H4 (cell line): ENCODE measurements around the gene FBN2. TPM values are rescaled to one million over a fixed set of nuclear protein-coding genes. Genes with fewer than 3 reads are reported as not detected.
"Not testable (repeated sequence)": the region's sequence is repeated elsewhere in the genome, so short reads cannot be mapped to it uniquely, and the experiment has no call there.

ENCODE experiments used
- DNase-seq: peaks from one replicate; pipeline ENCODE4 v3.0.0-alpha.2; 2015; ENCODE audit warnings: low spot score
- total RNA-seq: library from RNA; depleted of rRNA; stranded (reverse); fragments of >200 nt; shearing (Covaris generic); gene quantifications from 2 replicates; pipeline ENCODE4 v1.2.3, GENCODE V29; 2014

The FBN2 gene
- total RNA-seq, 1 experiment from 2014 or later, result 7.6 TPM

DNA sequence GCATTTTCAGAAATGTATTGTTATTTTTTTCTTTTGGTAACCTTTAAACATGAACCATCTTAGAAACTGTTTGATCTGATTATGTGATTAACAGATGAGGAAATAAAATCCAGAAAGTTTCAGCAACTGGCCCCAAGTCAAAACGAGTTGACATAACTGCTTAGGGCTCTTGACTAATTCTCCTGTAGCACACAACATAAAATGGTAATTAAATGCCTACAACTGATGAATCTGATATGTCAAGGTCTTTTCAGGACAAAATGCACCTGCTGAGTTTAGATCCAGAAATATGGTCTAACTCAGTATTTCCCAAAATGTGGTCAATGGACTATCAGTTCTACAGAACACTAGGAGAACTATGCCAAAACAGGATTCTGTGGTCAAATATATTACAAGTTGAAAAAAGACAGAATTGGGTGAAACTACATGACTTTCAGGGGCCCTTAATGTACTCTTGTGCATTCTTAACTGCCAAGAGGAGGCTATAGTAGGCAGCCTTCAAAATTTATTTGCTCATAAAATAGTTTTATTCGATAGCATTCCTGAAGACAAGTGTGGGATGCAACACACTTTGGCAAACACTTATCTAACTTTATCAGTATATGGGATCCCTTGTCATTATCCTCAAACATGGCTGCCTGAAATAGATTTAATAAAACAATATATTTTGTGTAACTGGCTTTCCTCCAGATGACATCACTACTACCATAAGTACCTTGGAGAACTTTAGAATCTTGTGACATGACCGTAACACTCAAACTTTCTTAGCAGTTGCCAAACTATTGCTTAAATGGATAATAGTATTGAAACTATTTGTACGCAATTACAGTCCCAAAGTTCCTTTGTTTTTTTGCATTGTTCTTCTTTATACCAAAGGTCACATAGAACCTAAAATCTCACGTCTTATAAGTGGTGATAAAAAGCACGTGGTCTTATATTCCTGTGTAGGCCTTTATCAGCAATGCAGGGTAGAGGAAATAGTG, 59.4 kb downstream of the FBN2 start:
- DNase-seq, result no peak

DNA sequence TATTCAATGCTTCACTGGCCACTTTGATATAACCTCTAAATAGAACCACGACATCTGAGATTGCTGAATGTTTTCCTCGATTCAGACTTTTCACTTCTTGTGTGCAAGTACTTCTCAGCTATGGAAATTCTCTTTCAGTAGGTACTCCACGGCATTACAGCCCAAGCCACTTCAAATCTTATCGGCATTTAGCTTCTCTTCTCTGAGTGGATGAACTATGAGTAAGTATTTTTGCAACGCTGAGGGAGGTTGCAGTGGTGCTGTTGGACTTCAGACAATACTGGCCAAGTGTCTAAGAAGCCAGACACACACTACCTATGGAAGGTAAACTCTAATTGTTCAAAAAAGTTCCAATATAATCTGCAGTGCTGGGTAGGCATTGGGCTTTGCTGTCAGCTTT, 60.1 kb downstream of the FBN2 start:
- DNase-seq, result no peak

DNA sequence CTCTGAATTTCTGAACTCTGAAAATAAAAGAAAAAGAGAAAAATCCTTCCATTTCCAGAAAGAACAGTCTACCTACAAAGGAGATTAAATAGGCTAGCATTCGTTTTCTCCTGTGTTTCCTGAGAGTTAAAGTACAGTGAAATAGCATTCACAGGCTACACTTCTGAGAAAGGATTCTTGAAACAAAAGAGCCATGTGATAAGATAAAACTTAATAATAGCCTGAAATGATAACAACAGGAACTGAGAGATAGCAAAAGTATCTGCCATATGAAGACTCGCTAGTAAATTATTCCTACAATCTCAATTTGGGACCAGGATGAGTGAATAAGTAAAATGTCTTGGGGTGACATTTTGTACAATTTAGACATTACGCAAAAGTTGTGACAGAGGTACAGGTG, 62.4 kb downstream of the FBN2 start:
- DNase-seq, result no peak

DNA sequence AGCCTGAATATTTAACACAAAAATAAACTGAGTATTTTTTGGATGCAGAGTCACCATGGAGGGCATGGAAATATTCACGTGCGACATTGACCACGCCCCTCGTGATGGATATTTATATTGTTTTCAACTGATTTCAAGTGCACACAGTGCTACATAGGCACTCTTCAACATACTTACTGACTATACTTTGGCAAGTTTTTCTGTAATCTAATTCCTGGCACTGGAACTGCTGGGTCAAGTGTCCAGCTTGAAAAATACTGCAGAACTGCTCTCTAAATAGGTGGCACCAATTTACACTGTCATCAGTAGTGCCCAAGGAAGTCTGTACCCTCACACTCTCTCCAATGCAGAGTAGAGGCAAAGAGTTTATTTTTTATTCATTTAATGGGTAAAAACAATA, 65.1 kb downstream of the FBN2 start:
- DNase-seq, result no peak

DNA sequence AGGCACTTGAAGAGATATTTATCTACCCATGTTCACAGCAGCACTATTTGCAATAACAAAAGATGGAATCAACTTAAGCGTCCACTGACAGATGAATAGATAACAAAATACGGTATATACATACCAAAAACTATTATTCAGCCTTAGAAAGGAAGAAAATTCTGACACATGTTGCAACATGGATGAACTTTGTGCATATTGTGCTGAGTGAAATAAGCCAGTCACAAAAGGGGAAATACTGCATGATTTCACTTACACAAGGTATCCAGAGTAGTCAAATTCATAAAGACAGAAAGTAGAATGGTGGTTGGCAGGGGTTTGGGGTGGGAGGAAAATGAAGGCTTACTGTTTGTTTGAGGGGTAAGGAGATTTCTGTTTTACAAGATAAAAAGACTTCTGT, 66.0 kb downstream of the FBN2 start:
- DNase-seq, result no peak

DNA sequence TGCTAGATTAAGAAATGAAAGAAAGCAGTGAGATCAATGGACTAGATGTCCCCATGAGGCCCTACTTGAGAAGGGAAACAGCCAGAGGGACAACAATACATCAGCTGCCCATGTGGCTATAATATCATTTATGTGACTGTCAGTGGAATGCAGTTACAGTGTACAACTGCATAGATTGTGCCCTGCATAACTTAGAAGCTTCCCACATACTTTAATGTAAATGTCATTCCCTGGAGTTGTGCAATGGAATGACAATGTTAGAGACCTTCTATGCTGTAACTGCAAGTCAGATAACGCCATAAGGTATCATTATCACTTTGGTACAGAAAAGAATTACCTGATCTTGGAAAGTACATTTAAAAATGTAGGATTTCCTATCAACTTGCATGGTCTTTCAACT, 67.4 kb downstream of the FBN2 start:
- no peak for DNase-seq

DNA sequence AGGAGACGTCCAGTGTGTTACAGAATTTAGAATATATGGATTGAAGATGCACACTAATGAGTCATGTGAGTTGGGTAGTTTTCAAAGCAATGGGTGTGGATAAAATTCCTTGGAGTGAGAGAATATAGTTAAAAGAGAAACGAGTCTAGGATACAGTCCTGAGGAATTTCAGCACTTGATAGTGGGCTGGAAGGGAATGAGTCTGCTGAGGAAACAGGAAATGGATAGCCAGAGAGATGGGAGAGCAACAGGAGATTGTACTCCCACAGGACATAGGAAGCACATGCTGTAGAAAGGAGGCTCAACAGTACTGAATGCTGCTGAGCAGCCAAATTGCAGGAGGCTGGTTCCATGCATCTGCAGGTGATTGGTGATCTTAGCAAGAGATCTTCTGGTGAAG, 68.1 kb downstream of the FBN2 start:
- no peak for DNase-seq

DNA sequence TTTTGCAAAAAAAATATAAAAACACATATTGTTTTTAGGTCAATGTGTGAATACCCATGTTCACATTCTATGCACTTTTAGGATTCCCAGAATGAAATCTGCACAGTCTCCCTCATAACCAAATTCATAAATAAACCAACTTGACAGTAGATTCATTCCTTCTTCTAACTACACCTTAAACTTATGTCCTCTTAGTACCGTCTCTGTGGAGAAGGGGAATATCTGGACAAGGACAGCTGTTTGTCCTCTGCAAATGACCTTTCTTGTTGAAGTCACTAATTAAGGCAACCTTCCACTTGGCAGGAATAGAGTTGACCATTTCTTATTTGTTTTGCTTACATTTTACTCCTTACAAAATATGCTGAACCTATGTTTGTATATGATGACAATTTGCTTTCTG, 71.1 kb downstream of the FBN2 start:
- DNase-seq, result no peak

DNA sequence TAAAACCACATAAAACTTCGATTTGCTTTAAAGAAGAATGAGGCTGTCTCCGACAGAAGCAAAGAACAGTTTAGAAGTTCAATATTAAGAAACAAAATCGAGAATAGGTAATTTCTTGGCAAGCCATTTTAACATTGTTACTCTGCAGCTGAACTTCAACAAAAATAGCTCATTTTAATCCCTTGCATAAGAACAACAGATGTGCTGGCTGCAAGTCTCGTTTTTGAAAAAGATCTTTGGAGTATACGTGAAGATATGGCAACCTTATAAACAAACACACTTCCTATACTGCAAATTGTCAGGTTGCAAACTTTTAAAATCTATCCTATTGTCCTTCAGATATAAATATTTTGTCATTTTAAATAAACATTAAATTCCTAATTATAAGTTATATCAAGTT, 71.5 kb downstream of the FBN2 start:
- DNase-seq, result no peak

DNA sequence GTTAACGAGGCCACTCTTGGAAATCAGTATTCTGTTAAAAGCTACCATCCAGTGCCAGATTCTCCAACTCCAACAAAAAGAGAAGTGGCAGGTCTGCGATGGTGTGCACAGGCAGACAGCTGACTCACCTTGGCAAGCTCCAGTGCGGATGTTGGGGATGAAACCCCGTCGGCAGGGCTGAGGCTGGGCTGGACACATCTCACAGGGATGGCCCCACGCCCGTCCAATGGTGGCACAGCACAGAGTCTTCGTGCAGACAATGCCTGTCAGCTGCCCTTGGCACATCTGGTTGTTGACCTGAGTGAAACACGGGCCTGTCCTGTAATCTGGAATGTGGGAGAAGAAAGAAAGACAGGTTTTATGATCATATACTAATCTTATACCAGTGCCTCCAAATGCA, 73.4 kb downstream of the FBN2 start:
- no peak for DNase-seq

DNA sequence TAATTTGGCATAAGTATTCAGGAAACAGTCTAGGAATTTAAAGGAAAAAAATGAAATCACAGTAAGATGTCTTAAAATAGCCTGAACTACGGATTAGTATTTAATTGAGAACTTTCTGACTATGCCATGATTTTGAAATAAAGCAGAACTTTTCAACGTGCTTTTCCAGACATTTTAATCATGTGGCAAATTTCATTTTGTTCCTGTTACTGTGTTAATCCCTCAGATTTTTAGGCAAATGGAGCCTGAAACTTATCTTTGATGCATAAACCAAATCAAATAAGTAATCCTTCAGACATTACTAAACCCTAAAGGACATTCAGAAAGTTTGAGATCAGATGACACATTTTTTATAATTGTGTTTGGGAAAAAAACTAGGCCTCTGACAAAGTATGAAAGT, 75.7 kb downstream of the FBN2 start:
- no peak for DNase-seq

DNA sequence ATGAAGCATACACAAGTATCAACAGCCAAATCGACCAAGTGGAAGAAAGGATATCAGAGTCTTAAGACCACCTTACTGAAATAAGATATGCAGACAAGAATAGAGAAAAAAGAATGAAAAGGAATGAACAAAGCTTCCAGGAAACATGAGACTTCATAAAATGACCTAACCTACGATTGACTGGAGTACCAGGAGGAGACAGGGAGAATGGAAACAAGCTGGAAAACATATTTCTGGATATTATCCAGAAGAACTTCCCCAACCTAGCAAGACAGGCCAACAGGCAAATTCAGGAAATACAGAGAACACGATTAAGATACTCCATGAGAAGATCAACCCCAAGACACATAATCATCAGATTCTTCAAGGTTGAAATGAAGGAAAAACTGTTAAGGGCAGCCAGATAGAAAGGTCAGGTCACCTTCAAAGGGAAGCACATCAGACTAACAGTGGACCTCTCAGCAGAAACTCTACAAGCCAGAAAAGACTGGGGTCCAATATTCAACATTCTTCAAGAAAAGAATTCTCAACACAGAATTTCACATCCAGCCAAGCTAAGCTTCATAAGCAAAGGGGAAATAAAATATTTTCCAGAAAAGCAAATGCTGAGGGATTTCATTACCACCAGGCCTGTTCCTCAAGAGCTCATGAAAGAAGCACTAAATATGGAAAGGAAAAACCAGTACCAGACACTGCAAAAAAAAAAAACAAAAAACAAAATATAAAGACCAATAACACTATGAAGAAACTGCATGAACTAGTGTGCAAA, 80.7 kb downstream of the FBN2 start:
- not testable (repeated sequence) for DNase-seq

DNA sequence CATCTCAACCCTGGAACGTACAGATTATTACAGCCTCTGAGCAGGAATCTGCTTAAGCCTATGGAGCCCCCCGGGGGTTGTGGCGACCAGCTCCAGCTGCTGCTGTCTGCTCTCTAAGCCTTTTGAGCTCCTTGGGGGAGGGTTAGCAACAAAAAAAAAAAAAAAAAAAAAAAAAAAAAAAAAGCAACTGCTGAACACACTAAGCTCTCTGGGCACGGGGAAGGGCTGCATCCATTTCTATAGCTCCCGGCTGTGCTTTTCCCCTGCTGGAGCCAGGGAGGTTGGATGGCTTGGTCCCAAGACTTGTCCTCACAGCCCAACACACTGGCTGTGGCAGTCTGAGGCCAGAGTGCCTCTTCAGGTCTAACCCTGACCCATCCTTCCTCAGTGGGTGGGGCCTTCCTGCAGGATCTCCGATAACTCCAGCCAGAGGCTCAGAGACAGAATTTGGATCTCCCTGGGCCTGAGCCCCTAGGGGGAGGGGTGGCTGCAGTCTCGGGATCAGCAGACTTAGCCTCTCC, 82.1 kb downstream of the FBN2 start:
- DNase-seq, result no peak

DNA sequence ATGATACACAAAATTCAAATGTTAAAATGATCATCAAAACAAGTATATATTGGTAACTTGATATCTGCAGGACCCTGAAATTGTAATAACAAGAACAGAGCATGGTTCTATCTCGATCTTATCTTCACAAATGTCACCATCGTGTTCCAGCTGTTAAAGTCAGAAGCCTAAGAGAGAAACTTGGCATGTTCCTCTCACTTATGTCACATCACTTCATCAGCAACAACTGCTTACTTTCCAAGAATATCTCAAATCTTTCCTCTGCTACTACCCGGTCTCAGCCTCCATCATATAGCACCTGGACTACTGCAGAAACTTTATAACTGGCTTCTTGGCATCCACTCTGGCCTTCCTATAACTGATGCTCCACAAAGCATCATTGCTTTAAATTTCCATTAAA, 84.9 kb downstream of the FBN2 start:
- no peak for DNase-seq

DNA sequence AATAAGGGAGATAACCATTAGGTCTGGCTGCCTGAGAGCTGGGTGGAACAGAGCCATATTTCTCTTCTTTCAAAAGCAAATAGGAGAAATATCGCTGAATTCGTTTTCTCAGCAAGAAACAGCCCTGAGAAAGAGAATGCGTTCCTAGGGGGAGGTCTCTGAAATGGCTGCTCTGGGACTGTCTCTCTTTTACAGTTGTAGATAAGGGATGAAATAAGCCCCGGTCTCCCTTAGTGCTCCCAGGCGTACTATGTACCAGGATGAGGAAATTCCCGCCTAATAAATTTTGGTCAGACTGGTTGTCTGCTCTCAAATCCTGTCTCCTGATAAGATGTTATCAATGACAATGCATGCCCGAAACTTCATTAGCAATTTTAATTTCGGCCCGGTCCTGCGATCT, 90.8 kb downstream of the FBN2 start:
- not testable (repeated sequence) for DNase-seq

DNA sequence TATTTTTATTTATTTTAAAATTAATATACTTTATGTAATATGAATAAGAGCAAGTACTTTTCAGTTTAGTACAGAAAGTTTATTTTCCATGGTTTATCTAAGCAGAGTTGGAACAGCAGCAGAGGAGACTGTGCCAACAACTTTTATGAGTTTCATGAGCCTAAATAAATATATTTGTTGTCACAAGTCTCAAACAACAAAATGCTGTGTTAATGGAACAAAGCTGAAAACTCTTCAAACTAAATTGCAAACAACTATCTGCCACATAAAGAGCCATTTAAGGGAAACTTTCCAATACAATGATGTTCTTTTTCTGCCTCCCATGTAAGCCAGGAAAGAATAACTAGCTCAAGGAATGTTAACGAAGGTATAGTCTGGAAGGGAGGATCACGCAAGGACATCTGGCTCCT, 96.1 kb downstream of the FBN2 start:
- DNase-seq, result no peak

DNA sequence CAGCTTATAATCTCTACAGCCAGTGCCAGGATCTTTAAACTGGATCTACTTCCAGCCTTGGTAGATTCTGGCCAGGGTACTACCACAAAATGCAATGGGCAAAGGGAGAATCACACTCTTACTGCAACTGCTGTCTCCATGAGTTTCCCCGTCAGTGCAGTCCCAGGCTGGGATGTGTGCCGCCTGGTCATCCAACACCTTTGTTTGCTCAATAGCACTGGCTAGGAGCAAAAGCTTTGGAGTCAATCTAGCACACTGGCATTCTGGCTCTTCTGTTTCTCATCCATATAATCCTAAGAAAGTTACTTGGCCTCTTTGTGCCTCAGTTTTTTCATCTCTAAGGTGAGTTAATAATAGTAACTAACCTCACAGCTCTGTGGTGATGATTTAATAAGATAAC, 96.9 kb downstream of the FBN2 start:
- DNase-seq, result no peak

DNA sequence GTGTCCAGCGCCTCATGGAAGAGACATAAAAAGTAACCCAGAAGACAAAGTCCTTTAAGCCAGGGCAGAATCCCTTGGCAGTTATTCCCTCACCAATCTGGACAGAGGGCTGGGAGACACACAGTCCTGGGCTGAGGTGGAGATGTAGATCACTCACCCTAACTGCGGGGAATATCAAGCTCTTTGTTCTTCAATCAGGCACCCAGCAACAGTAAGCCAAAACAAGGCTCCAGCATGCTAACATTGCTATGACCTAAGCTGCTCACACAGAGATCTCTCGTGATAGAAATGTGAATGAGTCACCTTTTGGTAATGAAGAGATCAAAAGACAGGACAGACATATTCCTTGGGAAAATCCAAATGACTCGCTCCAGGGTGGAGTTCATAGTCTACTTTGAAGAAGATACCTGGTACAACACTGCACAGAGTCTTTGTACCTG, 101.3 kb downstream of the FBN2 start:
- peak; percentile 47 for DNase-seq

DNA sequence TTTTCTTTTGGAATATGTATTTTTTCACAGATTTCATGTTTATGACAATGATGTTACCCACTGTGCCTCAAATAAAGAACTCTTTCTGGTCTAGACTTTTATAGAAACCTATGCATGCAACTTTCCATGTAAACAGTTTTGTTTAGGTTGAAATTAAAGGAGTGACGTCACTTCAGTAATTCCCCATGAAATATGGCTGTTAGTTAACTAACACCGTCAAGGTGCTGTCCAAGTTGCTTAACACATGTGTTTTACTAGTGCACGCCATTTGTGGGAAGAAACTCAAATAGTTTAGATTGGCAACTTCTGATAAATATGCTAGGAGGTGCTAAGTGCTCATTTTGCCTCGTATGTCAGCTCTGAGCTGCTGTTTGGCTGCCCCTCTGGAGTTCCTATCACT, 102.2 kb downstream of the FBN2 start:
- no peak for DNase-seq

DNA sequence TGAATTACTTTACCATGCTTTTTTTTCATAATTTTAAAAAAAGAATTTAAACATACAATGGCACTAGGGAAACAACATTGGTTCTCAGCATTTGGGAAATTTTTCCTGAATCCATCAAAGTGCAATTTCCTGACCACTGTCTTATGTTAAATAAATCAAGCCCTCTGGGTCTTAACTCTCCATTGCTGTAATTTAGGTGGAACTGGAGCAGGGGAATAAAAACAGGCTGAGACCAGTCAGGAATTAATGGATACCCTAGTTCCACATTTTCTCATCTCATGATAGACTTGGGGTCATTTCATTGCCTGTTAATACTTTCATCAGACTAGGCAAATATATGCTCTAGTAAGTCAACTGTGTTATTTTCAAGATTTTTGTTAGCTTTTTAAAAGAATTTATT, 103.1 kb downstream of the FBN2 start:
- no peak for DNase-seq

DNA sequence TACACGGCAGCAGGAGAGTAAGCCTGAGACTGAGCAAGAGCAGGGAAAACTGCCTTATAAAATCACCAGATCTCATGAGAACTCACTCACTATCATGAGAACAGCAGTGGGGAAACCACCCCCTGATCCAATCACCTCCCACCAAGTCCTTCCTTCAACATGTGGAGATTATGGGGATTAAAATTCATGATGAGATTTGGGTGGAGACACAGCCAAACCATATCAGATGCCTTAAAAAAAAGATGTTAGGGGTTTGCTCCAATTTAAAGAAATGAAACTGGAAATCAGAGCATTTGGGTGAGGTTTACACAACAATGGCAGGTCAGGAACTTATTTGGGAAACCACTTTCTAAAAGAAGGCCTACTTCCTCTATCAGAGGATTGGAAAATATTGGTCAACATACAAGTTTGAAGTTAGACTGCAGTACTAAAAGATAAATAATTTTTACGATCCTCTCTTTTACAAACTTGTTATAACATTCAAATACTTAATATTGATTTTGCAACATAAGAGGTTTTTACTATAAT, 105.1 kb downstream of the FBN2 start:
- DNase-seq, result no peak

DNA sequence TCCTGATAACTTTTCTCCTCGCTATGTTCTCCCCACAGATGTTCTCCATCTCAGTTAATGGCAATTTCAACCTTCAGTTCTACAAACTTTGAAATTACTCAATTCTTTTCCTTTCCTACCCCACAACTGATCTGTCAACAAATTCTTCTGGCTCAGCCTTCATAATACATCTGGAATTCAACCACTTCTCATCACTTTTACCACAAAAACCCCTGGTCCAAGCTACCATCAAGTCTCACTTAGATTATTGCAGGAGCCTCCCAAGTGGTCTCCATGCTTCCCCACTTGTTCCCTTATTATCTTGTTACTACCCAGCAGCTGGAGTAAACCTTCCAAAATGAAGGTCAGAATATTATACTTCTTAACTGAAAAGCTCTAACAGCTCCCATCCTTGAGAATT, 110.1 kb downstream of the FBN2 start:
- no peak for DNase-seq
